SU-DHL-6 (cell line): ENCODE results near the gene DIPK1A.

Experiments
- EZH2phosphoT487 ChIP-seq: fragments of 200-600 bp; sonication (generic), shearing (Covaris generic); conservative IDR thresholded peaks from 2 replicates; pipeline ENCODE4 v1.6.1; 2018; ENCODE audit warnings: mild to moderate bottlenecking, antibody characterized with exemption, low read length, moderate library complexity, mixed read lengths
- TF ChIP-seq, protein P1 (sequence below): fragments of 200-600 bp; sonication (generic); IDR thresholded peaks from one replicate; pipeline ENCODE4 v1.5.1; 2017; ENCODE audit warnings: antibody characterized with exemption, mild to moderate bottlenecking, low read length, moderate library complexity; ENCODE audit not compliant: insufficient read depth, poor library complexity, severe bottlenecking

DNA sequence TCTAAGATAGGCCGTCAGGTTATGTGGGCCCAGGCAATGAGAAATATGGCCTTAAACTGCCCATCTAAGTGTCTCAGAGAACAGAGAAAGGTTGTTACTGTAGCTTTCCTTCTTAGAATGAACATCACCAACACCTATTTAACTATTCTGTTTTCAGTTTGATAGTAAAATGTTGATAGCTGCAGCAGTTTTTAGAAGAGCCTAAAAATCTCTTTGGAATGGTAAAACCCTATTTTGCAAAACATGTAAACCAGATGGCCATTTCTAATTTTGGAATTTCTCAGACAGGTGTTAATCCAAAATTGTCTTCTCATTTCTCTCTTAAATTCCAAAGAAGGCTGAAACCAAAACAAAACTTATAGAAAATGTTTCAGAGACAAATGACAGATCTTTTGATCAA, 57.5 kb downstream of the DIPK1A start:
- TF ChIP-seq, protein P1, sequence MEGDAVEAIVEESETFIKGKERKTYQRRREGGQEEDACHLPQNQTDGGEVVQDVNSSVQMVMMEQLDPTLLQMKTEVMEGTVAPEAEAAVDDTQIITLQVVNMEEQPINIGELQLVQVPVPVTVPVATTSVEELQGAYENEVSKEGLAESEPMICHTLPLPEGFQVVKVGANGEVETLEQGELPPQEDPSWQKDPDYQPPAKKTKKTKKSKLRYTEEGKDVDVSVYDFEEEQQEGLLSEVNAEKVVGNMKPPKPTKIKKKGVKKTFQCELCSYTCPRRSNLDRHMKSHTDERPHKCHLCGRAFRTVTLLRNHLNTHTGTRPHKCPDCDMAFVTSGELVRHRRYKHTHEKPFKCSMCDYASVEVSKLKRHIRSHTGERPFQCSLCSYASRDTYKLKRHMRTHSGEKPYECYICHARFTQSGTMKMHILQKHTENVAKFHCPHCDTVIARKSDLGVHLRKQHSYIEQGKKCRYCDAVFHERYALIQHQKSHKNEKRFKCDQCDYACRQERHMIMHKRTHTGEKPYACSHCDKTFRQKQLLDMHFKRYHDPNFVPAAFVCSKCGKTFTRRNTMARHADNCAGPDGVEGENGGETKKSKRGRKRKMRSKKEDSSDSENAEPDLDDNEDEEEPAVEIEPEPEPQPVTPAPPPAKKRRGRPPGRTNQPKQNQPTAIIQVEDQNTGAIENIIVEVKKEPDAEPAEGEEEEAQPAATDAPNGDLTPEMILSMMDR, result no peak
- no peak for TF ChIP-seq EZH2phosphoT487
